GM12878 (cell line): ENCODE data around the gene ISG20L2. TPM values are rescaled to one million over a fixed set of nuclear protein-coding genes. Genes with fewer than 3 reads are reported as not detected.

Experiments
- IKZF1 ChIP-seq: fragments of 450-650 bp; conservative IDR thresholded peaks from 2 replicates; pipeline ENCODE4 v1.6.1; 2017; ENCODE audit warnings: antibody characterized with exemption, mild to moderate bottlenecking
- IRF4 ChIP-seq: IDR thresholded peaks from 2 replicates; pipeline ENCODE4 v1.6.1; 2011; ENCODE audit warnings: low read depth, low read length
- MEF2A ChIP-seq: IDR thresholded peaks from 2 replicates; pipeline ENCODE4 v1.6.1; 2011; ENCODE audit warnings: low read depth, mild to moderate bottlenecking, low read length, moderate library complexity; ENCODE audit not compliant: insufficient read depth
- MEF2B ChIP-seq: fragments of 450-650 bp; IDR thresholded peaks from 2 replicates; pipeline ENCODE4 v1.6.1; 2018; ENCODE audit warnings: mild to moderate bottlenecking, moderate library complexity; ENCODE audit not compliant: partially characterized antibody, poor library complexity, severe bottlenecking
- MLLT1 ChIP-seq: fragments of 450-650 bp; IDR thresholded peaks from 2 replicates; pipeline ENCODE4 v1.6.1; 2016; ENCODE audit warnings: mild to moderate bottlenecking
- MYC ChIP-seq: IDR thresholded peaks from 2 replicates; pipeline ENCODE4 v1.6.1; 2011; ENCODE audit warnings: mild to moderate bottlenecking, low read length, moderate library complexity, inconsistent platforms; ENCODE audit not compliant: insufficient read depth, insufficient replicate concordance, insufficient read length, severe bottlenecking
- NFYB ChIP-seq: IDR thresholded peaks from 2 replicates; pipeline ENCODE4 v1.6.1; 2011; ENCODE audit warnings: low read depth, mild to moderate bottlenecking, low read length, improper control_type of control experiment, moderate library complexity; ENCODE audit not compliant: insufficient read depth
- PAX5 ChIP-seq: IDR thresholded peaks from 2 replicates; pipeline ENCODE4 v1.6.1; 2011; ENCODE audit warnings: low read depth, low read length, borderline replicate concordance
- PML ChIP-seq: IDR thresholded peaks from 2 replicates; pipeline ENCODE4 v1.6.1; 2012; ENCODE audit warnings: low read length, inconsistent platforms
- RAD21 ChIP-seq: IDR thresholded peaks from 2 replicates; pipeline ENCODE4 v1.6.1; 2011; ENCODE audit warnings: mild to moderate bottlenecking, low read depth, low read length, moderate library complexity; ENCODE audit not compliant: insufficient read depth
- RB1 ChIP-seq: fragments of 450-650 bp; formaldehyde crosslinking; IDR thresholded peaks from 2 replicates; pipeline ENCODE4 v1.6.1; 2017; ENCODE audit warnings: mild to moderate bottlenecking, borderline replicate concordance
- SMC3 ChIP-seq: IDR thresholded peaks from 2 replicates; pipeline ENCODE4 v1.6.1; 2011; ENCODE audit warnings: low read length, improper control_type of control experiment, borderline replicate concordance
- STAT1 ChIP-seq: fragments of 450-650 bp; conservative IDR thresholded peaks from 2 replicates; pipeline ENCODE4 v1.6.1; 2014; ENCODE audit warnings: antibody characterized with exemption, mild to moderate bottlenecking
- STAT3 ChIP-seq: IDR thresholded peaks from 2 replicates; pipeline ENCODE4 v1.6.1; 2011; ENCODE audit warnings: low read depth, low read length, improper control_type of control experiment
- TBL1XR1 ChIP-seq: IDR thresholded peaks from 2 replicates; pipeline ENCODE4 v1.6.1; 2012; ENCODE audit warnings: low read depth, low read length, improper control_type of control experiment
- TCF12 ChIP-seq: IDR thresholded peaks from 2 replicates; pipeline ENCODE4 v1.6.1; 2011; ENCODE audit warnings: low read depth, mild to moderate bottlenecking, low read length
- TCF7 ChIP-seq: IDR thresholded peaks from 2 replicates; pipeline ENCODE4 v1.6.1; 2014; ENCODE audit warnings: antibody characterized with exemption, borderline replicate concordance
- WRNIP1 ChIP-seq: IDR thresholded peaks from 2 replicates; pipeline ENCODE4 v1.6.1; 2011; ENCODE audit warnings: low read depth, low read length, improper control_type of control experiment, borderline replicate concordance
- YBX1 ChIP-seq: fragments of 450-650 bp; IDR thresholded peaks from 2 replicates; pipeline ENCODE4 v1.6.1; 2016; ENCODE audit warnings: antibody characterized with exemption
- ZBED1 ChIP-seq: IDR thresholded peaks from 2 replicates; pipeline ENCODE4 v1.6.1; 2016; ENCODE audit warnings: borderline replicate concordance
- ZNF24 ChIP-seq: fragments of 450-650 bp; IDR thresholded peaks from 2 replicates; pipeline ENCODE4 v1.6.1; 2017; ENCODE audit warnings: antibody characterized with exemption, mild to moderate bottlenecking
- polyA plus RNA-seq, 11 experiments: library from polyadenylated mRNA; depleted of rRNA in 4 of 11; unstranded in 6 of 11; stranded (reverse) in 5 of 11; fragments of >200 nt; fragmentation: Nextera tagmentation in 4 of 11; fragmentation: Illumina TruSeq in 1 of 11; extraction: Ambion mirVana in 4 of 11; extraction: Trizol in 1 of 11; gene quantifications; 1 replicate in 1 of 11; 2 replicates in 10 of 11; pipeline versions ENCODE4 v1.2.1 to v1.2.3, GENCODE V29; 2011 to 2016; ENCODE audit warnings: inconsistent platforms in 2 of 11, missing spikeins in 2 of 11, low read depth in 1 of 11
- total RNA-seq, 4 experiments: library from RNA; depleted of rRNA in 3 of 4; stranded (reverse); fragments of >200 nt in 3 of 4; fragmentation: Illumina TruSeq in 1 of 4; extraction: Trizol in 1 of 4; gene quantifications; 2 replicates each; pipeline versions ENCODE4 v1.2.1 to v1.2.3, GENCODE V29; 2013 to 2021
- TF ChIP-seq, protein P1 (sequence below): fragments of 450-650 bp; IDR thresholded peaks from 2 replicates; pipeline ENCODE4 v1.6.1; 2017; ENCODE audit warnings: mild to moderate bottlenecking, moderate library complexity
- TF ChIP-seq, protein P2 (sequence below): fragments of 450-650 bp; IDR thresholded peaks from 2 replicates; pipeline ENCODE4 v1.6.1; 2017; ENCODE audit warnings: antibody characterized with exemption, mild to moderate bottlenecking, moderate library complexity

ISG20L2 gene
- total and polyA plus RNA-seq, 10 of the 15 experiments (the other 5 are each of a cell fraction or from before 2014, with no cell fraction given) = 16.4 to 111 (median 48.0) TPM

DNA sequence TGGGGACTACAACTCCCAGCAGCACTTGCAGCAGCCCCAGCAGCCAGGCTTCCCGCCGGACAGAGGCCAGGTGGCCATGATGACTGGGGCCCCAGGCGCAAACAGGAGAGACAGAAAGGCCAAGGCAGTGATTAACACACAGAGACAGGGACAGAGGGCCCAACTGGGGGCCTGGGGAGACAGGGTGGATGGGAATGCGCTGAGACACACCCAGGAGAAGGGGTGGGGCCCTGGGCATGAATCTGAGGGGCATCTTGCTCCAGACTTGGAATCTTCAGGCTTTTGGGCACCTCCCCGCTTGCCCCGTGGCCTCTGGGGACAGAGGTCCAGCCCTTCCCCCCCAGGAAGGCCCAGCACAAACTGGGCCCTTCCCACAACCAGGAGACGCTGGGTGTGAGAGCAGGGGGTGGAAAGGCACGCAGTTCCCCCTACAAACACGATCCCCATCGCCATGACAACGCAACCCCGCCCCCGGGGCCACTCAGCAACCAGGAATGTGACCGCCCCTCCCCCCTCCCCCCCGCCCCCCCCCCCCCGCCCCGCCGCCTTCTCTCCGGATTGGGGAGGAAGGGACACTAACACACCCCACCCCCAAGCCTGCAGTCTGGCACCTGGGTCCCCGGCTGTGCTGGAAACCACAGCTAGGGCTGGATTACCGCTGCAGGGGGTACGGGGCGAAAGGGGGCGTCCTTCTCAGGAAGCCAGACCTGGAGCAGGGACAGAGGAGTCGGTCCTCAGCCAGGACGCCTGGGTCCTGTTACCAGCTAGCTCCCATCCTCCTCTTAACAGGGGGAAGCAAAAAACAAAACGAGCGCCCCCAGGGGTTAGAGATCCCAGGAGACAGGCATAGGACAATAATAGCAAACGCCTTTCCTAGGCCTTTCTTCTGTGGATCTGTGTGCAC lies 18.4 kb upstream of the ISG20L2 start (continued):
- TF ChIP-seq, protein P1, sequence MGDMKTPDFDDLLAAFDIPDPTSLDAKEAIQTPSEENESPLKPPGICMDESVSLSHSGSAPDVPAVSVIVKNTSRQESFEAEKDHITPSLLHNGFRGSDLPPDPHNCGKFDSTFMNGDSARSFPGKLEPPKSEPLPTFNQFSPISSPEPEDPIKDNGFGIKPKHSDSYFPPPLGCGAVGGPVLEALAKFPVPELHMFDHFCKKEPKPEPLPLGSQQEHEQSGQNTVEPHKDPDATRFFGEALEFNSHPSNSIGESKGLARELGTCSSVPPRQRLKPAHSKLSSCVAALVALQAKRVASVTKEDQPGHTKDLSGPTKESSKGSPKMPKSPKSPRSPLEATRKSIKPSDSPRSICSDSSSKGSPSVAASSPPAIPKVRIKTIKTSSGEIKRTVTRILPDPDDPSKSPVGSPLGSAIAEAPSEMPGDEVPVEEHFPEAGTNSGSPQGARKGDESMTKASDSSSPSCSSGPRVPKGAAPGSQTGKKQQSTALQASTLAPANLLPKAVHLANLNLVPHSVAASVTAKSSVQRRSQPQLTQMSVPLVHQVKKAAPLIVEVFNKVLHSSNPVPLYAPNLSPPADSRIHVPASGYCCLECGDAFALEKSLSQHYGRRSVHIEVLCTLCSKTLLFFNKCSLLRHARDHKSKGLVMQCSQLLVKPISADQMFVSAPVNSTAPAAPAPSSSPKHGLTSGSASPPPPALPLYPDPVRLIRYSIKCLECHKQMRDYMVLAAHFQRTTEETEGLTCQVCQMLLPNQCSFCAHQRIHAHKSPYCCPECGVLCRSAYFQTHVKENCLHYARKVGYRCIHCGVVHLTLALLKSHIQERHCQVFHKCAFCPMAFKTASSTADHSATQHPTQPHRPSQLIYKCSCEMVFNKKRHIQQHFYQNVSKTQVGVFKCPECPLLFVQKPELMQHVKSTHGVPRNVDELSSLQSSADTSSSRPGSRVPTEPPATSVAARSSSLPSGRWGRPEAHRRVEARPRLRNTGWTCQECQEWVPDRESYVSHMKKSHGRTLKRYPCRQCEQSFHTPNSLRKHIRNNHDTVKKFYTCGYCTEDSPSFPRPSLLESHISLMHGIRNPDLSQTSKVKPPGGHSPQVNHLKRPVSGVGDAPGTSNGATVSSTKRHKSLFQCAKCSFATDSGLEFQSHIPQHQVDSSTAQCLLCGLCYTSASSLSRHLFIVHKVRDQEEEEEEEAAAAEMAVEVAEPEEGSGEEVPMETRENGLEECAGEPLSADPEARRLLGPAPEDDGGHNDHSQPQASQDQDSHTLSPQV = no peak
- TF ChIP-seq TCF12 (peak; percentile 28; the same call in 1 of the 2 replicates), STAT1 (no peak), MLLT1 (peak; percentile 58), PML (no peak), RB1 (peak; percentile 37), SMC3 (no peak), YBX1 (no peak), MEF2A (no peak), ZBED1 (no peak), PAX5 (no peak), WRNIP1 (no peak), NFYB (no peak), TBL1XR1 (no peak), STAT3 (no peak), MEF2B (peak; percentile 75), RAD21 (no peak), TCF7 (no peak), IRF4 (no peak), ZNF24 (no peak), IKZF1 (peak; percentile 73), MYC (no peak)
- TF ChIP-seq, protein P2, sequence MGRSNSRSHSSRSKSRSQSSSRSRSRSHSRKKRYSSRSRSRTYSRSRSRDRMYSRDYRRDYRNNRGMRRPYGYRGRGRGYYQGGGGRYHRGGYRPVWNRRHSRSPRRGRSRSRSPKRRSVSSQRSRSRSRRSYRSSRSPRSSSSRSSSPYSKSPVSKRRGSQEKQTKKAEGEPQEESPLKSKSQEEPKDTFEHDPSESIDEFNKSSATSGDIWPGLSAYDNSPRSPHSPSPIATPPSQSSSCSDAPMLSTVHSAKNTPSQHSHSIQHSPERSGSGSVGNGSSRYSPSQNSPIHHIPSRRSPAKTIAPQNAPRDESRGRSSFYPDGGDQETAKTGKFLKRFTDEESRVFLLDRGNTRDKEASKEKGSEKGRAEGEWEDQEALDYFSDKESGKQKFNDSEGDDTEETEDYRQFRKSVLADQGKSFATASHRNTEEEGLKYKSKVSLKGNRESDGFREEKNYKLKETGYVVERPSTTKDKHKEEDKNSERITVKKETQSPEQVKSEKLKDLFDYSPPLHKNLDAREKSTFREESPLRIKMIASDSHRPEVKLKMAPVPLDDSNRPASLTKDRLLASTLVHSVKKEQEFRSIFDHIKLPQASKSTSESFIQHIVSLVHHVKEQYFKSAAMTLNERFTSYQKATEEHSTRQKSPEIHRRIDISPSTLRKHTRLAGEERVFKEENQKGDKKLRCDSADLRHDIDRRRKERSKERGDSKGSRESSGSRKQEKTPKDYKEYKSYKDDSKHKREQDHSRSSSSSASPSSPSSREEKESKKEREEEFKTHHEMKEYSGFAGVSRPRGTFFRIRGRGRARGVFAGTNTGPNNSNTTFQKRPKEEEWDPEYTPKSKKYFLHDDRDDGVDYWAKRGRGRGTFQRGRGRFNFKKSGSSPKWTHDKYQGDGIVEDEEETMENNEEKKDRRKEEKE = no peak
